ENCODE measurements around the gene MRTFB.
A peak's percentile ranks its signal among the peaks of the same experiment; 100 is the strongest.

MRTFB gene

DNA sequence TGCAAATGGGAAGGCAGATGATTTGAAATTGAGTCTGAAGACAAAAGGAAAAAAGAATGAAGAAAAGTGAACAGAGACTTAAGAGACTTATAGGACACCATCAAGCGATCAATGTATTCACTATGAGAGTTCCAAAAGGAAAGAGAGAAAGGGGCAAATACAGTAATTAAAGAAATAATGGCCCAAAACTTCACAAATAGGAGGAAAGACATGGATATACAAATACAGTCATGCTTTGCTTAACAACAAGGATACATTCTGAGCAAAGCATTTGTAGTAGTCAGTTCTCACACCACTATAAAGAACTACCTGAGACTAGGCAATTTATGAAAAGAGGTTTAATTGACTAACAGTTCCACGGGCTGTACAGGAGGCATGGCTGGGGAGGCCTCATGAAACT, 152.5 kb downstream of the MRTFB start:
- no peak overlapping the region for H3K4me3 ChIP-seq (replicated peaks; ENCODE audit: low read depth, low read length)
- TF ChIP-seq, protein P1, sequence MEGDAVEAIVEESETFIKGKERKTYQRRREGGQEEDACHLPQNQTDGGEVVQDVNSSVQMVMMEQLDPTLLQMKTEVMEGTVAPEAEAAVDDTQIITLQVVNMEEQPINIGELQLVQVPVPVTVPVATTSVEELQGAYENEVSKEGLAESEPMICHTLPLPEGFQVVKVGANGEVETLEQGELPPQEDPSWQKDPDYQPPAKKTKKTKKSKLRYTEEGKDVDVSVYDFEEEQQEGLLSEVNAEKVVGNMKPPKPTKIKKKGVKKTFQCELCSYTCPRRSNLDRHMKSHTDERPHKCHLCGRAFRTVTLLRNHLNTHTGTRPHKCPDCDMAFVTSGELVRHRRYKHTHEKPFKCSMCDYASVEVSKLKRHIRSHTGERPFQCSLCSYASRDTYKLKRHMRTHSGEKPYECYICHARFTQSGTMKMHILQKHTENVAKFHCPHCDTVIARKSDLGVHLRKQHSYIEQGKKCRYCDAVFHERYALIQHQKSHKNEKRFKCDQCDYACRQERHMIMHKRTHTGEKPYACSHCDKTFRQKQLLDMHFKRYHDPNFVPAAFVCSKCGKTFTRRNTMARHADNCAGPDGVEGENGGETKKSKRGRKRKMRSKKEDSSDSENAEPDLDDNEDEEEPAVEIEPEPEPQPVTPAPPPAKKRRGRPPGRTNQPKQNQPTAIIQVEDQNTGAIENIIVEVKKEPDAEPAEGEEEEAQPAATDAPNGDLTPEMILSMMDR (IDR thresholded peaks at IDR 0.05; ENCODE audit: low read length, missing control alignments) = no peak
- no peak for DNase-seq (ENCODE audit: low read depth)

DNA sequence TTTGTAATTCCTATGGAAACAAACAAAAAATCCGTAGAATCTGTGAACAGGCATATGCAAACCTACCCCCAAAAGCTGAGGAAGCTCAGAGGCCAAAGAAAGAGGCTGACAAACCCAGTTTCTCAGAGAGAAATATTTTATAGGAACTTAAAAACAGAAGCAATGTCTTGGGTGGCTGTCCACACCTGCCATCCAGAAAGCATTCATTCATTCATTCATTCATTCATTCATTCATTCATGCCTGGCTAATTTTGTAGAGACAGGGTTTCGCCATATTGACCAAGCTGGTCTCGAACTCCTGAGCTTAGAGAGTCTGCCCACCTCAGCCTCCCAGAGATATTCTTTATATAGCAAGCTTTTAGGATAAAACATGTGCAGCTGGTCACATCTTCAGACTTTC, 154.3 kb downstream of the MRTFB start:
- no peak for DNase-seq (ENCODE audit: low read depth)
- no peak overlapping the region for H3K4me3 ChIP-seq (replicated peaks; ENCODE audit: low read depth, low read length)
- TF ChIP-seq, protein P1 (IDR thresholded peaks at IDR 0.05; ENCODE audit: low read length, missing control alignments) = no peak

DNA sequence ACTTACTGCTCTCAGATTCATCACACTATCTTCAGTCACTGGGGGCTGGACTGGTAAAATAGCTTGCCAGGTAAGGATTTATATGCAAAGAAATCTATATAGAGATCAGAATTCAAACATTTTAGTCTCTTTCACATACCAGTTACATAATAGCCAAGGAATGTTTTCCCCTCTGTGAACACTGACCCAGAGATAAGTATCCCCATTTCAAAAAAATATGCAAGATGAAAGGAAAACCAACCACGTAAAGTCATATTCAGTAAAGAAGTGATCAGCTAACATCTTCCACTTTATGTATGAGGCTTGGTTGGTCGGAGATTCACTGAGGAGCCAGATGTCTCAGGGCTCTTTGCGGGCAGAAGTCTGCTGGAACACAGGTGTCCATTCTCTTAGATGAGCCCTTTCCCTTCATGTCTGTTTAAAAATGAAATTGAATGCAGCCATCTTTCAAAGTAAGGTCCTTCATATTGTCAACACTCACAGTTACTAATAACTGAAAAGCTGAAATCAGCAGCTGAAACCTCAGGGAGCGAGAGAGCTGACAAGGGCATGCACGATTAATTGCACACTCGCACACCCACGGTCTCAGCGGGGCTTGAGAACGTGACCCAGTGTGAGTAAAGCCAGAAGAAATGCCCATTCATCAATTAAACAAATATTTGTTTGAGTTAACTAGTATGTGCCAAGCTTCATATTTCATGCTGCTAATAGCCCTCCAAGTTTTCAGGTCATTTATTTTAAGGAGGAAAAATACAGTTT, 161.2 kb downstream of the MRTFB start:
- peak; percentile 15 for DNase-seq (ENCODE audit: low read depth)
- no peak overlapping the region for H3K4me3 ChIP-seq (replicated peaks; ENCODE audit: low read depth, low read length)
- TF ChIP-seq, protein P1 (IDR thresholded peaks at IDR 0.05; ENCODE audit: low read length, missing control alignments) = no peak

DNA sequence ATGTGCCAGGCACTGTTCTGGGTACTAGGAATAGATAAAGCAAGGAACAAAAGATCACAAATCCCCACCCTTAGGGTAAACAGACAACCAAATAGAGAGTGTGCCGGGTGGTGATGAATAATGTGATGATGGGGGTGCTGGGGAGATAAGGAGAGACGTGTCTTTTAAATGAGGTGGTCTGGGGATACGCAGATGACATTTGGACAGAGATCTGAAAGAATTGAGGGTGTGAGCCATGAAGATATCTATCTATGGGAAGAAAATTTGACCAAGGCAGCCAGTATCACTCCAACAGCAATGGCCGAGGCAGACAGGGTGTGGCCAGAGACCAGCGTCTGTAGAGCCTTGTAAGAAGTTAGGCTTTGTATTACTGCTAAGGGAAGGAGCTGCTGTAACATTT, 165.3 kb downstream of the MRTFB start:
- DNase-seq (ENCODE audit: low read depth) = no peak
- no peak overlapping the region for H3K4me3 ChIP-seq (replicated peaks; ENCODE audit: low read depth, low read length)
- TF ChIP-seq, protein P1 (IDR thresholded peaks at IDR 0.05; ENCODE audit: low read length, missing control alignments) = no peak

DNA sequence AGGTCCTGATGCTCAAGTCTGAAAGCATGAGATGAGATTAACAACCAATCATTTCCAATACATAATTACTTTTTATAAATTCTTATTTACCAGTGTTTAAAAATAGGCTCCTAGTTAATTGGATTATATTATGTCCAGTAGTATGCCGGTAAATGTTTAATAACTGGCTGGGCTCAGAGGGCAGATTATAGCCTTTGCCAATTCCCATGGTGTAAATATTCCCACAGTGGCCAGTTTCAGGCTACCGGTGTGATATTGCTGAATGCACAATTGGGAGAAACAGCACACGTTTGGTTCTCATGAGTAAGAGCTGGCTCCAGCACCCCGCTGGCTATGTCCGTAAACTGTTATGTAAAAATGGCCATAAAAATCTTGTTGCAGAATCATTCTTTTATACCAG, 167.6 kb downstream of the MRTFB start:
- TF ChIP-seq, protein P1 (IDR thresholded peaks at IDR 0.05; ENCODE audit: low read length, missing control alignments) = no peak
- H3K4me3 ChIP-seq (replicated peaks; ENCODE audit: low read depth, low read length) = no peak overlapping the region
- no peak for DNase-seq (ENCODE audit: low read depth)

DNA sequence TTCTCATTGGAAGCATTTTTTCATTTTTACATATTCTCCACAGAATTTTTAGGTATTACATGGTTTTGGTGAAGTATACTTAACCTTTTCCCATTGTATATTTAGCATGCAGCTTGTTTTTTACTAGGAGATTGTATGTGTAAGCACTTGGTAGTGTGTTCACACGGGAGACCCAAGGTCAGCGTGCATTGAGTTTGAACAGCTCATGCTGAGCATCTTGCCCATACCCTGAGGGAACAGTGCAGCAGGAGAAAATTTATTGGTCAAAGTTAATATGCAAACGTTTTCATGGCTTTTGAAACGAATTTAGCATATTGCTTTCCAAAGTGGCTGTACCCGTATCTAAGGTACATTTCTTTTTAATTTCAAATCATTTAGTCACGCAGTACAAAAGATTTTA, 168.7 kb downstream of the MRTFB start:
- TF ChIP-seq, protein P1 (IDR thresholded peaks at IDR 0.05; ENCODE audit: low read length, missing control alignments) = no peak

More for the DNA sequence above, 168.7 kb downstream of the MRTFB start:
- DNase-seq (ENCODE audit: low read depth) = no peak
- H3K4me3 ChIP-seq (replicated peaks; ENCODE audit: low read depth, low read length) = no peak overlapping the region
